ENCODE results near the gene OTOP3.

GRCh38 chr17:74950207-74950606 lies 14.5 kb downstream of the OTOP3 start:
- TF ChIP-seq CTCF (IDR thresholded peaks at IDR 0.05) = no peak
- no peak for TF ChIP-seq POLR2A (IDR thresholded peaks at IDR 0.05)
